ENCODE results near the gene MPND. TPM values are rescaled to one million over a fixed set of nuclear protein-coding genes. Genes with fewer than 3 reads are reported as not detected.

The MPND gene
- total RNA-seq, 4 donors from 2014 or later: 2.7 to 3.1 (median 3.0) TPM

DNA sequence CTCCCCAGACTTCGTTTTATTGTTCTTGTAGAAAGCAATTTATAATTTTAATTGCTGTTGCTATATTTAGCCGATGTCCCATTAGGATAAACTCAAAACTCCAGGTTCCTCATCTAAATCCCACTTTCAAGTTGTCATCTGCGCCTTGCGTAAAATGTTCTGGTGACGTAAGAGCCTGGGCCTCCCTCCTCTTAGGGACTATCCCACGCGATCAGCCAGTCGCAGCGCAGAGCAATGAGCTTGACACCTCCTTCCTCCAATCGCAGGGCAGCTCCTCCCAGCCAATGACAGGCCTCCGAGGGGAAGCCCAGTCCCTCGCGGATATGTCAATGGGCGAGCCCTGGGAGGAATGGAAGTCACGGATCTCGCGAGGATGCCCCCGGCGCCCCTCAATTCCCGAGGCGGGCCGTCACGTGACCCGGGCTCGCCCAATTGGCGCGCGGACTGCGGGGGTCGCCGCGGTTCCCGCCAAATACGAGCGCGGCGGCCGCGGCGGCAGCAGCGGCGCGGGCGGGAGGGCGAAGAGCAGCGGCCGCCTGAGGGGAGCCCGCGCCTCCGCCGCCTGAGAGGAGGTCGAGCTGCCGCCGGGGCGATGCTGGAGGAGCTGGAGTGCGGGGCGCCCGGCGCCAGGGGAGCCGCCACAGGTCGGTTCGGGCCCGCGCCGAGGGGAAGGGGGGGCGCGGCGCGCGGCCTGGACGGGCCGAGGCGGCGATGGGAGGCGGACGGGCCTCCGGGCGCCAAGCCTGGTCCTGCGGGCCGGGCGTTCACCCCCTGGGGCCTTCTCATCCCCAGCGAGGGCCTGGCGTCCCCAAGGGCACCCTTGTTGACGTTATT lies 59.0 kb downstream of the MPND start, which contains the start of gene CHAF1A:
Gene CHAF1A, plus strand, starts transcription at position 470 of the 834 bp plus-strand sequence. Its CDS starts 123 bp downstream, at position 593.
- TF ChIP-seq POLR2A (IDR thresholded peaks at IDR 0.05) (peak; percentile 64 to 84), CTCF (IDR thresholded peaks at IDR 0.05 in 4 of 5, conservative IDR thresholded peaks at IDR 0.05 in 1 of 5) (peak in 2 of 5 experiments; percentile 38 to 57)
- Histone ChIP-seq H3K4me3 (peak within 1 kb of the TSS; percentile 63 to 77 (median 70)), H3K9me3 (no peaks in the 10 kb centered on the region), H3K4me1 (peaks cover 34 to 36% of the 10 kb centered on the region in 2 donors), H3K27ac (peak within 1 kb of the TSS; percentile 91 to 95 (median 94)), H3K27me3 (no peaks in the 10 kb centered on the region), H3K36me3 (no peaks in the 10 kb centered on the region)
- ATAC-seq: peak; percentile 93 to 94
- peak; percentile 100 for DNase-seq
- in situ Hi-C loops (cut with MboI; ENCODE audit: low sequenced_read_pairs in 4 of 4): loop anchor here in 1 of 4 donors (25.0 kb wide), 1 partner anchor 140 kb away; no protein-coding TSS in a partner anchor
- intact Hi-C loops (cut with DNase I; ENCODE audit: low total_unique reads): loop anchor here (2.0 to 10.0 kb wide), 5 partner anchors 46 to 338 kb away; partner anchors contain the start of genes PLIN5, UBXN6 and ZBTB7A

DNA sequence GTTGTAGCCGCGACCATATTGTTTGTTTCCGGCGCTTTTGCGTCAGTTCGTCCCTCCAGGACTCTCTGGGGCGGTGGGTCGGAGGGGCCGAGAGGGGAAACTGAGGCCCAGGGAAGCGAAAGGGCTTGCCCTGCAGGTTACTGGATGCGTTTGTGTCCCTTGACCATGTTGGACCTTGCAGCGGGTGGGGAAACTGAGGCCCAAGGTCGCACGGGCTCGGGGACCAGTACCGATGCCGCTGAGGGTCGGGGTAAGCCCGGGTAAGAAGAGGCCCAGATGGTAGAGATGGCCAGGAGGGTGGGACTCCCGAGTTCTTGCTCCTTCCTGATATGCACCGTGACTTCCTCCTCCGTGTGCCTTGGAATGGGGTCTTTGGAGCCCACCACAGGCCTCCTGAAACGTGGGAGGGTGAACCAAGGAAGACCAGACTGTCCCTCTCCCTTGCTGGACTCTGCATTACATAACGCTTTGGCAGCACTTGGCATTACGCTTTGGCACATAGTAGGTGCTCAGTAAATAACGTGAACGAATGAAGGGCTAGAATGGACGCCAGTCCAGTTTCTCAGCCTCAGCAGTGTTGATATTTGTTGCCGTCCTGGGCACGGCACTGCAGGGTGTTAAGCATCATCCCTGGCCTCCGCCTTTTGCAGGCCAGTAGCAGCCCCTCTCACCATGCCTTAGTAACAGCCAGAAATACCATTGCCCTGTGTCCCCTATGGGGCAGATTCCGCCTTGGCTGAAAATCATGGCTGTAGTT lies 59.8 kb downstream of the MPND start:
- Histone ChIP-seq H3K36me3 (no peaks in the 10 kb centered on the region), H3K9me3 (no peaks in the 10 kb centered on the region), H3K27ac (peak overlapping the region; percentile 32 to 95 (median 74)), H3K4me3 (peak overlapping the region; percentile 63 to 77 (median 70)), H3K27me3 (no peaks in the 10 kb centered on the region), H3K4me1 (peaks cover 28 to 34% of the 10 kb centered on the region in 2 donors)
- TF ChIP-seq POLR2A (IDR thresholded peaks at IDR 0.05) (no peak), CTCF (IDR thresholded peaks at IDR 0.05 in 4 of 5, conservative IDR thresholded peaks at IDR 0.05 in 1 of 5) (no peak)
- in situ Hi-C loops (cut with MboI; ENCODE audit: low sequenced_read_pairs in 4 of 4): loop anchor here in 1 of 4 donors (25.0 kb wide), 1 partner anchor 141 kb away; no protein-coding TSS in a partner anchor
- peak in 1 of 2 donors; percentile 15 for DNase-seq
- ATAC-seq: no peak
- intact Hi-C loops (cut with DNase I; ENCODE audit: low total_unique reads): loop anchor here (2.0 to 10.0 kb wide), 5 partner anchors 46 to 338 kb away; partner anchors contain the start of genes PLIN5, UBXN6 and ZBTB7A

GRCh38 chr19:4405977-4406376 lies 62.6 kb downstream of the MPND start:
- Histone ChIP-seq H3K27ac (no peak overlapping the region), H3K27me3 (no peaks in the 10 kb centered on the region), H3K4me1 (peaks cover 17% of the 10 kb centered on the region in 2 donors), H3K36me3 (no peaks in the 10 kb centered on the region), H3K4me3 (no peak overlapping the region), H3K9me3 (no peaks in the 10 kb centered on the region)
- intact Hi-C loops (cut with DNase I; ENCODE audit: low total_unique reads): loop anchor here (10.0 kb wide), 1 partner anchor 341 kb away; the partner anchor contains the start of gene ZBTB7A
- TF ChIP-seq CTCF (IDR thresholded peaks at IDR 0.05 in 4 of 5, conservative IDR thresholded peaks at IDR 0.05 in 1 of 5) (no peak), POLR2A (IDR thresholded peaks at IDR 0.05) (no peak)
- ATAC-seq (no peak), DNase-seq (no peak)
- in situ Hi-C loops (cut with MboI; ENCODE audit: low sequenced_read_pairs in 4 of 4): loop anchor here in 1 of 4 donors (25.0 kb wide), 1 partner anchor 144 kb away; no protein-coding TSS in a partner anchor

DNA sequence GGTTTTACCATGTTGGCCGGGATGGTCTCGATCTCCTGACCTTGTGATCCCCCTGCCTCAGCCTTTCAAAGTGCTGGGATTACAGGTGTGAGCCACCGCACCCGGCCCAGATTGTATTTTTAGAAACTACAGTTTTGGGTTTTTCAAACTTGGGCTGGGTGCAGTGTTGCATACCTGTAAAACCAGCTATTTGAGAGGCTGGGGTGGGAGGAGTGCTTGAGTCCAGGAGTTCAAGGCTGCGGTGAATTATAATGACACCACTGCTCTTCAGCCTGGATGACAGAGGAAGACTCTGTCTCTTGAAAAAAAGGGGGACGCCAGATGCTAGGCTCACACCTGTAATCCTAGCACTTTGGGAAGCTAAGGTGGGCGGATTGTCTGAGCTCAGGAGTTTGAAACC lies 63.3 kb downstream of the MPND start:
- no peak for DNase-seq

More for the DNA sequence above, 63.3 kb downstream of the MPND start:
- intact Hi-C loops (cut with DNase I; ENCODE audit: low total_unique reads) (loop anchor here (10.0 kb wide), 1 partner anchor 342 kb away; the partner anchor contains the start of gene ZBTB7A), in situ Hi-C loops (cut with MboI; ENCODE audit: low sequenced_read_pairs in 4 of 4) (loop anchor here in 1 of 4 donors (25.0 kb wide), 1 partner anchor 144 kb away; no protein-coding TSS in a partner anchor)
- H3K27me3 ChIP-seq: no peaks in the 10 kb centered on the region
- no peak overlapping the region for H3K27ac ChIP-seq
- H3K4me3 ChIP-seq: no peak overlapping the region
- H3K36me3 ChIP-seq: no peaks in the 10 kb centered on the region
- no peaks in the 10 kb centered on the region for H3K9me3 ChIP-seq
- no peak for TF ChIP-seq CTCF (IDR thresholded peaks at IDR 0.05 in 4 of 5, conservative IDR thresholded peaks at IDR 0.05 in 1 of 5)
- TF ChIP-seq POLR2A (IDR thresholded peaks at IDR 0.05): no peak
- ATAC-seq: no peak
- peaks cover 10 to 11% of the 10 kb centered on the region in 2 donors for H3K4me1 ChIP-seq
